Measurements from ENCODE around the gene TMEM117. TPM values are rescaled to one million over a fixed set of nuclear protein-coding genes. Genes with fewer than 3 reads are reported as not detected.
"Not testable (repeated sequence)": the region's sequence is repeated elsewhere in the genome, so short reads cannot be mapped to it uniquely, and the experiment has no call there.

TMEM117 gene
- total RNA-seq, 1 experiment from 2014 or later: 8.2 TPM

- Histone ChIP-seq H3K27me3 (replicated peaks) (no peaks in the 10 kb centered on the region), H3K36me3 (no peaks in the 10 kb centered on the region), H3K27ac (no peak overlapping the region), H3K9me3 (replicated peaks) (no peaks in the 10 kb centered on the region), H3K4me1 (replicated peaks) (no peaks in the 10 kb centered on the region), H3K4me3 (no peak overlapping the region)
- DNase-seq (ENCODE audit: low read depth in 1 of 2, low spot score in 2 of 2): no peak
Observed at GRCh38 chr12:43856972-43857371, 21.1 kb downstream of the TMEM117 start.

GRCh38 chr12:43858096-43858495 is 22.2 kb downstream of the TMEM117 start:
- no peaks in the 10 kb centered on the region for H3K36me3 ChIP-seq

GRCh38 chr12:43858991-43859390 is 23.1 kb downstream of the TMEM117 start:
- no peak for DNase-seq (ENCODE audit: low read depth in 1 of 2, low spot score in 2 of 2)
- Histone ChIP-seq H3K27me3 (replicated peaks) (no peaks in the 10 kb centered on the region), H3K4me3 (no peak overlapping the region), H3K27ac (no peak overlapping the region), H3K4me1 (replicated peaks) (no peaks in the 10 kb centered on the region), H3K9me3 (replicated peaks) (no peaks in the 10 kb centered on the region), H3K36me3 (no peaks in the 10 kb centered on the region)

More at GRCh38 chr12:43858096-43858495, 22.2 kb downstream of the TMEM117 start:
- Histone ChIP-seq H3K4me1 (replicated peaks) (no peaks in the 10 kb centered on the region), H3K4me3 (no peak overlapping the region), H3K27me3 (replicated peaks) (no peaks in the 10 kb centered on the region), H3K27ac (no peak overlapping the region), H3K9me3 (replicated peaks) (no peaks in the 10 kb centered on the region)
- DNase-seq (ENCODE audit: low read depth in 1 of 2, low spot score in 2 of 2): no peak

- DNase-seq (ENCODE audit: low read depth in 1 of 2, low spot score in 2 of 2): no peak
- no peaks in the 10 kb centered on the region for H3K36me3 ChIP-seq
- no peaks in the 10 kb centered on the region for H3K27me3 ChIP-seq (replicated peaks)
Observed at GRCh38 chr12:43861015-43861839, 25.3 kb downstream of the TMEM117 start.

GRCh38 chr12:43861840-43862150 is 25.9 kb downstream of the TMEM117 start:
- DNase-seq (ENCODE audit: low read depth in 1 of 2, low spot score in 2 of 2): no peak
- no peaks in the 10 kb centered on the region for H3K36me3 ChIP-seq
- H3K4me3 ChIP-seq: no peak overlapping the region
- no peaks in the 10 kb centered on the region for H3K27me3 ChIP-seq (replicated peaks)
- H3K9me3 ChIP-seq (replicated peaks): no peaks in the 10 kb centered on the region
- H3K27ac ChIP-seq: no peak overlapping the region
- H3K4me1 ChIP-seq (replicated peaks): no peaks in the 10 kb centered on the region

More at GRCh38 chr12:43861015-43861839, 25.3 kb downstream of the TMEM117 start:
- Histone ChIP-seq H3K4me3 (no peak overlapping the region), H3K9me3 (replicated peaks) (no peaks in the 10 kb centered on the region), H3K27ac (no peak overlapping the region), H3K4me1 (replicated peaks) (no peaks in the 10 kb centered on the region)

GRCh38 chr12:43863770-43864366 is 28.0 kb downstream of the TMEM117 start:
- H3K4me3 ChIP-seq: no peak overlapping the region
- no peak for DNase-seq (ENCODE audit: low read depth in 1 of 2, low spot score in 2 of 2)

GRCh38 chr12:43864557-43864956 is 28.7 kb downstream of the TMEM117 start:
- not testable (repeated sequence) for H3K27me3 ChIP-seq (replicated peaks); DNase-seq (ENCODE audit: low read depth in 1 of 2, low spot score in 2 of 2); H3K4me3 ChIP-seq; H3K9me3 ChIP-seq (replicated peaks); H3K4me1 ChIP-seq (replicated peaks); H3K36me3 ChIP-seq; H3K27ac ChIP-seq

More at GRCh38 chr12:43863770-43864366, 28.0 kb downstream of the TMEM117 start:
- H3K27me3 ChIP-seq (replicated peaks): no peaks in the 10 kb centered on the region
- H3K27ac ChIP-seq: no peak overlapping the region
- H3K9me3 ChIP-seq (replicated peaks): no peaks in the 10 kb centered on the region
- H3K36me3 ChIP-seq: no peaks in the 10 kb centered on the region
- H3K4me1 ChIP-seq (replicated peaks): no peaks in the 10 kb centered on the region

- H3K9me3 ChIP-seq (replicated peaks): no peaks in the 10 kb centered on the region
- no peak overlapping the region for H3K27ac ChIP-seq
- no peaks in the 10 kb centered on the region for H3K27me3 ChIP-seq (replicated peaks)
- H3K4me1 ChIP-seq (replicated peaks): peaks cover 4% of the 10 kb centered on the region
- no peak overlapping the region for H3K4me3 ChIP-seq
- no peak for DNase-seq (ENCODE audit: low read depth in 1 of 2, low spot score in 2 of 2)
- no peaks in the 10 kb centered on the region for H3K36me3 ChIP-seq
Observed at GRCh38 chr12:43869184-43869583, 33.3 kb downstream of the TMEM117 start.

- H3K27ac ChIP-seq: not testable (repeated sequence)
Observed at GRCh38 chr12:43869765-43870164, 33.9 kb downstream of the TMEM117 start.

GRCh38 chr12:43871258-43871657 is 35.4 kb downstream of the TMEM117 start:
- H3K36me3 ChIP-seq; H3K27ac ChIP-seq; H3K4me3 ChIP-seq; DNase-seq (ENCODE audit: low read depth in 1 of 2, low spot score in 2 of 2); H3K9me3 ChIP-seq (replicated peaks); H3K4me1 ChIP-seq (replicated peaks); H3K27me3 ChIP-seq (replicated peaks): not testable (repeated sequence)

More at GRCh38 chr12:43869765-43870164, 33.9 kb downstream of the TMEM117 start:
- H3K27me3 ChIP-seq (replicated peaks); H3K36me3 ChIP-seq; H3K9me3 ChIP-seq (replicated peaks); H3K4me3 ChIP-seq; H3K4me1 ChIP-seq (replicated peaks); DNase-seq (ENCODE audit: low read depth in 1 of 2, low spot score in 2 of 2): not testable (repeated sequence)

GRCh38 chr12:43872396-43872795 is 36.5 kb downstream of the TMEM117 start:
- Histone ChIP-seq H3K4me3 (no peak overlapping the region), H3K27ac (no peak overlapping the region), H3K9me3 (replicated peaks) (no peaks in the 10 kb centered on the region), H3K36me3 (no peaks in the 10 kb centered on the region), H3K27me3 (replicated peaks) (no peaks in the 10 kb centered on the region), H3K4me1 (replicated peaks) (peaks cover 4% of the 10 kb centered on the region)
- DNase-seq (ENCODE audit: low read depth in 1 of 2, low spot score in 2 of 2): no peak

- Histone ChIP-seq H3K9me3 (replicated peaks) (no peaks in the 10 kb centered on the region), H3K27ac (no peak overlapping the region), H3K4me1 (replicated peaks) (no peaks in the 10 kb centered on the region), H3K27me3 (replicated peaks) (no peaks in the 10 kb centered on the region), H3K36me3 (no peaks in the 10 kb centered on the region), H3K4me3 (no peak overlapping the region)
- no peak for DNase-seq (ENCODE audit: low read depth in 1 of 2, low spot score in 2 of 2)
Observed at GRCh38 chr12:43878050-43878449, 42.2 kb downstream of the TMEM117 start.

GRCh38 chr12:43880547-43880946 is 44.7 kb downstream of the TMEM117 start:
- no peak for DNase-seq (ENCODE audit: low read depth in 1 of 2, low spot score in 2 of 2)
- Histone ChIP-seq H3K4me3 (no peak overlapping the region), H3K9me3 (replicated peaks) (no peaks in the 10 kb centered on the region), H3K27me3 (replicated peaks) (no peaks in the 10 kb centered on the region), H3K4me1 (replicated peaks) (no peaks in the 10 kb centered on the region), H3K36me3 (no peaks in the 10 kb centered on the region), H3K27ac (no peak overlapping the region)

- H3K36me3 ChIP-seq: no peaks in the 10 kb centered on the region
- H3K27me3 ChIP-seq (replicated peaks): no peaks in the 10 kb centered on the region
- H3K4me3 ChIP-seq: no peak overlapping the region
- no peaks in the 10 kb centered on the region for H3K9me3 ChIP-seq (replicated peaks)
- no peaks in the 10 kb centered on the region for H3K4me1 ChIP-seq (replicated peaks)
- H3K27ac ChIP-seq: no peak overlapping the region
- DNase-seq (ENCODE audit: low read depth in 1 of 2, low spot score in 2 of 2): peak in 1 of 2 experiments; percentile 26
Observed at GRCh38 chr12:43882578-43883178, 46.8 kb downstream of the TMEM117 start.

All from SJSA1 (cell line).